SK-N-SH treated with all-trans-retinoic acid at 6 μM for 48 hours (cell line): Measurements from ENCODE around the gene GNG2.

ENCODE experiments used
- ATAC-seq: fragments of 200-7000 bp; cut with Tn5 transposase; 3 replicates; pipeline ENCODE4 v1.9.1; 2020; ENCODE audit warnings: mild to moderate bottlenecking, moderate library complexity
- ARNTL ChIP-seq: fragments of 450-650 bp; formaldehyde crosslinking; IDR thresholded peaks from 2 replicates; pipeline ENCODE4 v1.5.0; 2020; ENCODE audit warnings: low read depth, mild to moderate bottlenecking, moderate library complexity, borderline replicate concordance
- BACH2 ChIP-seq: fragments of 250-450 bp; sonication (Bioruptor Pico); IDR thresholded peaks from 2 replicates; pipeline ENCODE4 v1.9.0; 2021; ENCODE audit warnings: mild to moderate bottlenecking, borderline replicate concordance
- ESRRG ChIP-seq: fragments of 250-450 bp; sonication (Bioruptor Pico); IDR thresholded peaks from 2 replicates; pipeline ENCODE4 v1.6.1; 2021; ENCODE audit warnings: mild to moderate bottlenecking
- GLIS3 ChIP-seq: fragments of 250-450 bp; sonication (Bioruptor Pico); IDR thresholded peaks from 2 replicates; pipeline ENCODE4 v1.5.0; 2020; ENCODE audit warnings: mild to moderate bottlenecking, moderate library complexity
- ISL1 ChIP-seq: fragments of 250-450 bp; sonication (Bioruptor Pico); IDR thresholded peaks from 2 replicates; pipeline ENCODE4 v2.1.2; 2022; ENCODE audit warnings: mild to moderate bottlenecking, moderate library complexity
- OSR1 ChIP-seq: fragments of 250-450 bp; sonication (Bioruptor Pico); IDR thresholded peaks from 2 replicates; pipeline ENCODE4 v1.8.0; 2022; ENCODE audit warnings: moderate library complexity, mild to moderate bottlenecking, inconsistent platforms
- PPARA ChIP-seq: fragments of 250-450 bp; sonication (Bioruptor Pico); IDR thresholded peaks from 2 replicates; pipeline ENCODE4 v1.5.0; 2020; ENCODE audit warnings: mild to moderate bottlenecking, borderline replicate concordance
- RARB ChIP-seq: fragments of 250-450 bp; sonication (Bioruptor Pico); IDR thresholded peaks from 2 replicates; pipeline ENCODE4 v1.8.0; 2021; ENCODE audit warnings: mild to moderate bottlenecking, moderate library complexity
- SNAI2 ChIP-seq: fragments of 250-450 bp; sonication (Bioruptor Pico); IDR thresholded peaks from 2 replicates; pipeline ENCODE4 v1.5.0; 2020; ENCODE audit warnings: mild to moderate bottlenecking, moderate library complexity
- TCF4 ChIP-seq: fragments of 250-450 bp; sonication (Bioruptor Pico); IDR thresholded peaks from 2 replicates; pipeline ENCODE4 v1.8.0; 2021; ENCODE audit warnings: mild to moderate bottlenecking, moderate library complexity, borderline replicate concordance
- TOX ChIP-seq: fragments of 250-450 bp; sonication (Bioruptor Pico); IDR thresholded peaks from 2 replicates; pipeline ENCODE4 v1.8.0; 2021; ENCODE audit warnings: mild to moderate bottlenecking, moderate library complexity, borderline replicate concordance
- ZFP3 ChIP-seq: fragments of 250-450 bp; sonication (Bioruptor Pico); IDR thresholded peaks from 2 replicates; pipeline ENCODE4 v1.5.0; 2020; ENCODE audit warnings: mild to moderate bottlenecking, moderate library complexity
- ZFP30 ChIP-seq: fragments of 450-650 bp; formaldehyde crosslinking; IDR thresholded peaks from 2 replicates; pipeline ENCODE4 v1.5.0; 2022; ENCODE audit warnings: mild to moderate bottlenecking, moderate library complexity
- ZNF565 ChIP-seq: fragments of 450-650 bp; formaldehyde crosslinking; conservative IDR thresholded peaks from 2 replicates; pipeline ENCODE4 v1.5.0; 2020; ENCODE audit warnings: low read depth, mild to moderate bottlenecking, moderate library complexity
- ZNF70 ChIP-seq: fragments of 450-650 bp; formaldehyde crosslinking; IDR thresholded peaks from 2 replicates; pipeline ENCODE4 v1.5.0; 2020; ENCODE audit warnings: mild to moderate bottlenecking, moderate library complexity
- ZNF8 ChIP-seq: fragments of 450-650 bp; formaldehyde crosslinking; IDR thresholded peaks from 2 replicates; pipeline ENCODE4 v1.5.0; 2020; ENCODE audit warnings: mild to moderate bottlenecking, moderate library complexity
- TF ChIP-seq, protein P1 (sequence below): fragments of 250-450 bp; sonication (Bioruptor Pico); IDR thresholded peaks from 2 replicates; pipeline ENCODE4 v1.5.1; 2020; ENCODE audit warnings: low read depth, mild to moderate bottlenecking, moderate library complexity
- TF ChIP-seq, protein P2 (sequence below): fragments of 250-450 bp; sonication (Bioruptor Pico); IDR thresholded peaks from 2 replicates; pipeline ENCODE4 v1.5.1; 2021; ENCODE audit warnings: mild to moderate bottlenecking, moderate library complexity
- TF ChIP-seq, protein P3 (sequence below): fragments of 250-450 bp; sonication (Bioruptor Pico); IDR thresholded peaks from 2 replicates; pipeline ENCODE4 v1.8.0; 2020; ENCODE audit warnings: mild to moderate bottlenecking, moderate library complexity, borderline replicate concordance
- TF ChIP-seq, protein P4 (sequence below): fragments of 250-450 bp; sonication (Bioruptor Pico); IDR thresholded peaks from 2 replicates; pipeline ENCODE4 v1.5.0; 2020; ENCODE audit warnings: mild to moderate bottlenecking, moderate library complexity
- TF ChIP-seq, protein P5 (sequence below): fragments of 250-450 bp; sonication (Bioruptor Pico); IDR thresholded peaks from 2 replicates; pipeline ENCODE4 v1.8.0; 2021; ENCODE audit warnings: low read depth, mild to moderate bottlenecking, moderate library complexity, borderline replicate concordance

GNG2 gene

DNA sequence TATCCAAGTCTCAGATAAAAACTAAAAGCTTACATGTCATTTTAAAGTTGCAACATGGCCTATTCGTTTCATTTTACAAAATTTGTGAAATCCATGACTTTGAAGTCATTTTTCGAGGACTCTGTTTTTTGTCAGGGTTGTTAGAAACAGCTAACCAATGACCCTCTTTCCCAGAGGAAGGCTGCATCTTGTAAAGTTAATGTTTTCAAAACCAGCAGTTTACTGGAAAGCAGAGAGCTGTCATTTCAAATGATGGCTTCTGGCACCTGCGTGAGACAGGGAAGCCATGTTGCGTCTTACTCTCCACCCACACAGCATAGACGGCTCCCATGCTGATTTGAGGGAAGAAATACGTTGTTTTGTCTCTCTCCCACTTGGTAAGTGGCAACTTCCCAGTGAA is 78.8 kb downstream of the GNG2 start:
- TF ChIP-seq GLIS3 (no peak), OSR1 (CRISPR knock-in tag) (no peak), ESRRG (CRISPR knock-in tag) (no peak), BACH2 (CRISPR knock-in tag) (no peak), ARNTL (CRISPR knock-in tag) (no peak), TOX (CRISPR knock-in tag) (no peak), RARB (no peak), ZNF70 (CRISPR knock-in tag) (no peak), TCF4 (CRISPR knock-in tag) (no peak)
- TF ChIP-seq, protein P1, sequence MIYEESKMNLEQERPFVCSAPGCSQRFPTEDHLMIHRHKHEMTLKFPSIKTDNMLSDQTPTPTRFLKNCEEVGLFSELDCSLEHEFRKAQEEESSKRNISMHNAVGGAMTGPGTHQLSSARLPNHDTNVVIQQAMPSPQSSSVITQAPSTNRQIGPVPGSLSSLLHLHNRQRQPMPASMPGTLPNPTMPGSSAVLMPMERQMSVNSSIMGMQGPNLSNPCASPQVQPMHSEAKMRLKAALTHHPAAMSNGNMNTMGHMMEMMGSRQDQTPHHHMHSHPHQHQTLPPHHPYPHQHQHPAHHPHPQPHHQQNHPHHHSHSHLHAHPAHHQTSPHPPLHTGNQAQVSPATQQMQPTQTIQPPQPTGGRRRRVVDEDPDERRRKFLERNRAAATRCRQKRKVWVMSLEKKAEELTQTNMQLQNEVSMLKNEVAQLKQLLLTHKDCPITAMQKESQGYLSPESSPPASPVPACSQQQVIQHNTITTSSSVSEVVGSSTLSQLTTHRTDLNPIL, result no peak
- TF ChIP-seq, protein P2, sequence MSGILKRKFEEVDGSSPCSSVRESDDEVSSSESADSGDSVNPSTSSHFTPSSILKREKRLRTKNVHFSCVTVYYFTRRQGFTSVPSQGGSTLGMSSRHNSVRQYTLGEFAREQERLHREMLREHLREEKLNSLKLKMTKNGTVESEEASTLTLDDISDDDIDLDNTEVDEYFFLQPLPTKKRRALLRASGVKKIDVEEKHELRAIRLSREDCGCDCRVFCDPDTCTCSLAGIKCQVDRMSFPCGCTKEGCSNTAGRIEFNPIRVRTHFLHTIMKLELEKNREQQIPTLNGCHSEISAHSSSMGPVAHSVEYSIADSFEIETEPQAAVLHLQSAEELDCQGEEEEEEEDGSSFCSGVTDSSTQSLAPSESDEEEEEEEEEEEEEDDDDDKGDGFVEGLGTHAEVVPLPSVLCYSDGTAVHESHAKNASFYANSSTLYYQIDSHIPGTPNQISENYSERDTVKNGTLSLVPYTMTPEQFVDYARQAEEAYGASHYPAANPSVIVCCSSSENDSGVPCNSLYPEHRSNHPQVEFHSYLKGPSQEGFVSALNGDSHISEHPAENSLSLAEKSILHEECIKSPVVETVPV (CRISPR knock-in tag), result no peak
- TF ChIP-seq, protein P3, sequence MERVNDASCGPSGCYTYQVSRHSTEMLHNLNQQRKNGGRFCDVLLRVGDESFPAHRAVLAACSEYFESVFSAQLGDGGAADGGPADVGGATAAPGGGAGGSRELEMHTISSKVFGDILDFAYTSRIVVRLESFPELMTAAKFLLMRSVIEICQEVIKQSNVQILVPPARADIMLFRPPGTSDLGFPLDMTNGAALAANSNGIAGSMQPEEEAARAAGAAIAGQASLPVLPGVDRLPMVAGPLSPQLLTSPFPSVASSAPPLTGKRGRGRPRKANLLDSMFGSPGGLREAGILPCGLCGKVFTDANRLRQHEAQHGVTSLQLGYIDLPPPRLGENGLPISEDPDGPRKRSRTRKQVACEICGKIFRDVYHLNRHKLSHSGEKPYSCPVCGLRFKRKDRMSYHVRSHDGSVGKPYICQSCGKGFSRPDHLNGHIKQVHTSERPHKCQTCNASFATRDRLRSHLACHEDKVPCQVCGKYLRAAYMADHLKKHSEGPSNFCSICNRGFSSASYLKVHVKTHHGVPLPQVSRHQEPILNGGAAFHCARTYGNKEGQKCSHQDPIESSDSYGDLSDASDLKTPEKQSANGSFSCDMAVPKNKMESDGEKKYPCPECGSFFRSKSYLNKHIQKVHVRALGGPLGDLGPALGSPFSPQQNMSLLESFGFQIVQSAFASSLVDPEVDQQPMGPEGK, result no peak
- no peak for ATAC-seq

DNA sequence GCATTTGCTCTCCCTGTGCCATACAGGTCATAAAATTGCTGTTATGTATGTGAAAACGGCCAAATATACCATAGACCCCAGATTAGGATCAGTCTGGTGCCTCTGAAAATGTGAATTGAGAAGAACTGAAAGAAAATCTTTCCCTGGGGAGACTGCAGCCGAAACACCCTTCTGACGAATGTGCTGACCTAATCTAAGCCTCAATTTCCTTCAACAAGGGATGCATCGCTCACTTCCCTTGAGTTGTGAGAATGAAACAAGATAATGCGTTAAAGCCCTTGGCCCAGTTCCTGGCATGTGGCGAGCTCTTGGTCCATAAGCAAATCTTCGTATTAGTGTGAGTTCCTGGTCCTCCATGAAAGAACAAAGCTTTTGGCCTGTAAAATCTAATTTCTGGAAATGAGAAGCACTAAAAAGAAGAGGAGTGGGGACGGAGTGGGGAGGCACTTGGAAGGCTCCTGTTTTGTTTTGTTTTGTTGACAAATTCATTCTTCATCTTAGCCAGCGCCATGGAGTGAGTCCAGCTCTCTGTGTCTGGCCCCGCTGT is 79.4 kb downstream of the GNG2 start:
- ATAC-seq, result no peak
- TF ChIP-seq, protein P4, sequence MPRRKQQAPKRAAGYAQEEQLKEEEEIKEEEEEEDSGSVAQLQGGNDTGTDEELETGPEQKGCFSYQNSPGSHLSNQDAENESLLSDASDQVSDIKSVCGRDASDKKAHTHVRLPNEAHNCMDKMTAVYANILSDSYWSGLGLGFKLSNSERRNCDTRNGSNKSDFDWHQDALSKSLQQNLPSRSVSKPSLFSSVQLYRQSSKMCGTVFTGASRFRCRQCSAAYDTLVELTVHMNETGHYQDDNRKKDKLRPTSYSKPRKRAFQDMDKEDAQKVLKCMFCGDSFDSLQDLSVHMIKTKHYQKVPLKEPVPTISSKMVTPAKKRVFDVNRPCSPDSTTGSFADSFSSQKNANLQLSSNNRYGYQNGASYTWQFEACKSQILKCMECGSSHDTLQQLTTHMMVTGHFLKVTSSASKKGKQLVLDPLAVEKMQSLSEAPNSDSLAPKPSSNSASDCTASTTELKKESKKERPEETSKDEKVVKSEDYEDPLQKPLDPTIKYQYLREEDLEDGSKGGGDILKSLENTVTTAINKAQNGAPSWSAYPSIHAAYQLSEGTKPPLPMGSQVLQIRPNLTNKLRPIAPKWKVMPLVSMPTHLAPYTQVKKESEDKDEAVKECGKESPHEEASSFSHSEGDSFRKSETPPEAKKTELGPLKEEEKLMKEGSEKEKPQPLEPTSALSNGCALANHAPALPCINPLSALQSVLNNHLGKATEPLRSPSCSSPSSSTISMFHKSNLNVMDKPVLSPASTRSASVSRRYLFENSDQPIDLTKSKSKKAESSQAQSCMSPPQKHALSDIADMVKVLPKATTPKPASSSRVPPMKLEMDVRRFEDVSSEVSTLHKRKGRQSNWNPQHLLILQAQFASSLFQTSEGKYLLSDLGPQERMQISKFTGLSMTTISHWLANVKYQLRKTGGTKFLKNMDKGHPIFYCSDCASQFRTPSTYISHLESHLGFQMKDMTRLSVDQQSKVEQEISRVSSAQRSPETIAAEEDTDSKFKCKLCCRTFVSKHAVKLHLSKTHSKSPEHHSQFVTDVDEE (CRISPR knock-in tag), result no peak
- TF ChIP-seq TOX (CRISPR knock-in tag), result no peak
- no peak for TF ChIP-seq TCF4 (CRISPR knock-in tag)
- no peak for TF ChIP-seq ZNF565 (CRISPR knock-in tag)
- no peak for TF ChIP-seq ISL1
- no peak for TF ChIP-seq GLIS3
- TF ChIP-seq ZFP30 (CRISPR knock-in tag), result no peak

DNA sequence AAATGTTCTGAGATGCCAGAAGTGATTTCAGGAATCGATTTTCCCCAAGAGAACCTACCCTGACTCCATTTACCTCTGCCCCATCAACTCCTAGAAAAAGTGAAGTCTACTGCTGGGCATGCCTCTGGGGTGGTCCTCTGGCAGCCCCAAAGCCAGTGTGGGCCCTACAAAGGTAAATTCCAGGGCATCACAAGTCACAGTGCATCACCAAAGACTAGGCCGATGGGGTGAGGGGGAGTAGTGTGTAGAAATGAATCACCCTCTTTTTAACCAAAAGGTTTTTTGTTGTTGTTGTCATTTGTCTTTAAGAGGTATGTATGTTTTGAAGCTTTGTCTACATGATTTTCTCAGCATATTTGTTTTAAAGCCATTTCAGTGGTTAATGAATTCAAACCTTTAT is 82.6 kb downstream of the GNG2 start:
- TF ChIP-seq BACH2 (CRISPR knock-in tag), result no peak
- no peak for TF ChIP-seq TCF4 (CRISPR knock-in tag)
- no peak for TF ChIP-seq TOX (CRISPR knock-in tag)
- TF ChIP-seq, protein P2 (CRISPR knock-in tag), result no peak
- TF ChIP-seq GLIS3, result no peak
- TF ChIP-seq SNAI2, result no peak
- TF ChIP-seq OSR1 (CRISPR knock-in tag), result no peak
- no peak for TF ChIP-seq ZNF565 (CRISPR knock-in tag)
- no peak for TF ChIP-seq ARNTL (CRISPR knock-in tag)
- TF ChIP-seq ESRRG (CRISPR knock-in tag), result no peak
- TF ChIP-seq ZFP3 (CRISPR knock-in tag), result no peak
- TF ChIP-seq, protein P5, sequence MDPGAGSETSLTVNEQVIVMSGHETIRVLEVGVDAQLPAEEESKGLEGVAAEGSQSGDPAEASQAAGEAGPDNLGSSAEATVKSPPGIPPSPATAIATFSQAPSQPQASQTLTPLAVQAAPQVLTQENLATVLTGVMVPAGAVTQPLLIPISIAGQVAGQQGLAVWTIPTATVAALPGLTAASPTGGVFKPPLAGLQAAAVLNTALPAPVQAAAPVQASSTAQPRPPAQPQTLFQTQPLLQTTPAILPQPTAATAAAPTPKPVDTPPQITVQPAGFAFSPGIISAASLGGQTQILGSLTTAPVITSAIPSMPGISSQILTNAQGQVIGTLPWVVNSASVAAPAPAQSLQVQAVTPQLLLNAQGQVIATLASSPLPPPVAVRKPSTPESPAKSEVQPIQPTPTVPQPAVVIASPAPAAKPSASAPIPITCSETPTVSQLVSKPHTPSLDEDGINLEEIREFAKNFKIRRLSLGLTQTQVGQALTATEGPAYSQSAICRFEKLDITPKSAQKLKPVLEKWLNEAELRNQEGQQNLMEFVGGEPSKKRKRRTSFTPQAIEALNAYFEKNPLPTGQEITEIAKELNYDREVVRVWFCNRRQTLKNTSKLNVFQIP (CRISPR knock-in tag), result no peak
- no peak for TF ChIP-seq PPARA (CRISPR knock-in tag)
- TF ChIP-seq ZNF70 (CRISPR knock-in tag), result no peak
- no peak for TF ChIP-seq ZFP30 (CRISPR knock-in tag)
- TF ChIP-seq ZNF8 (CRISPR knock-in tag), result no peak
- TF ChIP-seq, protein P1, result no peak
- TF ChIP-seq RARB, result no peak
- TF ChIP-seq, protein P3, result no peak
- no peak for ATAC-seq
